GM21528 (cell line): ENCODE data around the gene DNAJC5G.
"Not testable (repeated sequence)": the region's sequence is repeated elsewhere in the genome, so short reads cannot be mapped to it uniquely, and the experiment has no call there.

Source experiments
- ATAC-seq: cut with Tn5 transposase; IDR thresholded peaks from one replicate; pipeline ENCODE4 v1.9.1; 2021; ENCODE audit warnings: mild to moderate bottlenecking, moderate library complexity; ENCODE audit not compliant: unreplicated experiment, low FRiP score

The DNAJC5G gene

GRCh38 chr2:27272537-27273522, 2.4 kb upstream of the DNAJC5G start:
- not testable (repeated sequence) for ATAC-seq

- no peak for ATAC-seq
These were observed 2.8 kb downstream of the DNAJC5G start for GRCh38 chr2:27278010-27278409.

- ATAC-seq, result no peak
These were observed 5.6 kb downstream of the DNAJC5G start for GRCh38 chr2:27280826-27281225.

- ATAC-seq, result no peak
These were observed 6.2 kb downstream of the DNAJC5G start for GRCh38 chr2:27281442-27281841.

GRCh38 chr2:27281855-27282559, 6.8 kb downstream of the DNAJC5G start, which contains the start of gene TRIM54:
TRIM54 (plus strand) TSS chr2:27282429; CDS start chr2:27282732, 303 bp downstream.
- ATAC-seq, result no peak

GRCh38 chr2:27282892-27283291, 7.7 kb downstream of the DNAJC5G start:
- no peak for ATAC-seq

GRCh38 chr2:27284996-27285395, 9.8 kb downstream of the DNAJC5G start:
- no peak for ATAC-seq

- no peak for ATAC-seq
These were observed 10.2 kb downstream of the DNAJC5G start for GRCh38 chr2:27285481-27285880.

GRCh38 chr2:27288610-27289009, 13.4 kb downstream of the DNAJC5G start:
- ATAC-seq, result no peak

- no peak for ATAC-seq
These were observed 15.3 kb downstream of the DNAJC5G start for GRCh38 chr2:27290549-27290948.

- no peak for ATAC-seq
These were observed 16.6 kb downstream of the DNAJC5G start for GRCh38 chr2:27291865-27292264.

- no peak for ATAC-seq
These were observed 19.7 kb downstream of the DNAJC5G start for GRCh38 chr2:27294928-27295327.

- no peak for ATAC-seq
These were observed 21.2 kb downstream of the DNAJC5G start for GRCh38 chr2:27296481-27296880.

GRCh38 chr2:27297195-27297594, 22.0 kb downstream of the DNAJC5G start:
- no peak for ATAC-seq

GRCh38 chr2:27298391-27299080, 23.3 kb downstream of the DNAJC5G start:
- no peak for ATAC-seq

- ATAC-seq, result not testable (repeated sequence)
These were observed 25.4 kb downstream of the DNAJC5G start for GRCh38 chr2:27300606-27301005.

- ATAC-seq, result no peak
These were observed 28.1 kb downstream of the DNAJC5G start for GRCh38 chr2:27303093-27304025.

- ATAC-seq, result no peak
These were observed 29.4 kb downstream of the DNAJC5G start for GRCh38 chr2:27304488-27305240.

GRCh38 chr2:27305516-27305915, 30.3 kb downstream of the DNAJC5G start:
- no peak for ATAC-seq
